Measurements from ENCODE around the gene WDR45.
"Not testable (repeated sequence)": the region's sequence is repeated elsewhere in the genome, so short reads cannot be mapped to it uniquely, and the experiment has no call there.

Gene WDR45
- total RNA-seq = 40.9 to 48.8 (median 46.5) reads per million in 4 experiments

DNA sequence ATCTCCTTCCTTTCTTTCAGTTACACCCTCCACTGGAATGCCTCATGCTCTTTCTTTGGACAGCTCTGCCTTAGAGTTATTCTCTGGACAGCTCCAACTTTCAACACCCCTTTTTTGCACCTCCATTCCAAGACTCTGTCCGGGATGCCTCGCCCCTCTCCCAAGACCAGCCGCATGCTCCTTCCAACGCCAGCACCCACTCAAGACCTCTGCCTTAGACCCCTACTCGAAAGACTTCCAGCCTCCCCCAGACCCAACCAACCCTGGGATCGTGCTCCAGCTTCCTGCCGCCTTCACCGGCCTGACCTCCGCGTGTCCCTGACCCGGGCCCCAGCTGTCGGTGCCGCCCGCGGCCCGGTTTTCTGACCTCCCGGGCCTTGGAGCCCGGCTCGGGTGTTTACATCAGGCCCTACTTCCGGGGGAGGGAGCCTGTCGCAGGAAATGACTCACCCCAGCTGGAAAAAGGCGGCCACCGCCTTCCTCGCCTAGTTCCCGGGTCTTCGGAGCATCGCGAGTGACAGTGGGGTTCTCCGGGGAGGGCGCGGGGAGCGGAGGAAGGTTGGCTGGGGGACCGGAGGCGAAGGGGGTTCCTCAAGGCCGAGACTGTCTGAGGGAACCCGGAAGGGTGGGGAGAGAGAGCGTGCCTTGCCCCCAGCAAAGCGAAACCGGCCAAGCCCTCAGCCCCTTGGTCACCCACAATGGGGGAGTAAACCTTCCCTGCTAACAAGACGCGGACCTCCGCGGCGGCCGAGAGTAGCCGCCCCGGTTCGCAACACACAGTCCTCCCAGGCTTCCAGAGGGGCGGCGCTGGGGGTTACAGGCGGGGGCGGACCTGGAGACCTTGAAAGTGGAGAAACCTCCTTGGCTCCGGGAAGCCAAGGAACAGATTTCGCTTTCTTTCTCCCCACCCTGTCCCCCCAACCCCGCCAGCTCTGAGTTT, at the start of gene WDR45:
WDR45 (minus strand) TSS at position 399 of the 940 bp plus-strand sequence. CDS start 1,792 bp downstream, outside the sequence.
- DNase-seq = peak; percentile 48

DNA sequence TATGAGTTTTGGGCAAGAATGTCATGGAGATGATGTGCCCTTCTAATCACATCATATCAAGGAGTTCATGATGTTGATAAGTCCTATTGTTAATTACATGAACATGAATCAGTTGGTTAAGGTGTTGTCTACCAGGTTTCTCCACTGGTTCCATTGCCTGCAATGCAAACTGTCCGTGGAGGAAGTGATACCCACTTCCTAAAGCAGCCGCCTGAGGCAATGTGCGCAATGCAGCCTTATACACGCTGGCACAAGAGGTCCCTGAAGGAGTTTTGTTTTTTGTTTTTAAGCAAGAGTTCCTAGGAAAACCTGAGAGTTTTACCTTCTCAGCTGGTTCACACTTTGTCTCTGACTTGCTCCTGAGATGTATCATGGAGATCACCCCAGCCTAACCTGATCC, 49.7 kb upstream of the WDR45 start:
- DNase-seq = no peak

DNA sequence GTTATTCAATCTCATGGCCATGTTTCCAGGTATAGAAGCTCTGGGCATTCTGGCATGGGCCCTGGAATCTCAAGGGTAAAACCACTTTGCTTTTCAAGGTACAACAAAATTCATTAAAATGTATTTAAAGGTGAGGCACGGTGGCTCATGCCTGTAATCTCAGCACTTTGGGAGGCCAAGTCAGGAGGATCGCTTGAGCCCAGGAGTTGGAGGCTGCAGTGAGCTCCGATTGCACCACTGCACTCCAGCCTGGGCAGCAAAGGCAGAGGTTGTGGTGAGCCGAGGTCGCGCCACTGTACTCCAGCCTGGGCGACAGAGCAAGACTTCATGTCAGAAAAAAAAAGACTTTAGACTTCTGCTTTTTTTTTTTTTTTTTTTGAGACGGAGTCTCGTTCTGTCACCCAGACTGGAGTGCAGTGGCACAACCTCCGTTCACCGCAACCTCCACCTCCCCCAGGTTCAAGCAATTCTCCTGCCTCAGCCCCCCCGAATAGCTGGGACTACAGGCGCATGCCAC, 48.1 kb upstream of the WDR45 start:
- DNase-seq = not testable (repeated sequence)

DNA sequence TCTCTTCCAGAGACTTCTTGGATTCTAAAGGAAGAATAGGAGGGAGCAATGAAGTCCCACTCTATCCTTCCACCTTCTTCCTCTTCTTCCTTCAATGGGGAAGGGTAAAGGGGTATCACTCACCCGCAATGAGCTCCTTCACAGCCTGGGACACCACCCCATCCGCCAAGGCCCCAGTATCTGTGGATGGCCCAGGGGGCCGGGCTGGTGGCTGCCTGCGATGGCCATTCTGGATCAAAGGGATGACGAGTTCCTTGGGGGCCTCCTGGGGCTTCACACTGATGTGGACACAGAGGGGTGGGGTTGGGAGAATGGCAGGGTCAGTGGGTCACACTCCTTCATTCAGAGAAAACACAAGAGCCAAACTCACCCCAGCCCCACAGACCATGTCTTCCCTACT, 42.8 kb upstream of the WDR45 start:
- no peak for DNase-seq

DNA sequence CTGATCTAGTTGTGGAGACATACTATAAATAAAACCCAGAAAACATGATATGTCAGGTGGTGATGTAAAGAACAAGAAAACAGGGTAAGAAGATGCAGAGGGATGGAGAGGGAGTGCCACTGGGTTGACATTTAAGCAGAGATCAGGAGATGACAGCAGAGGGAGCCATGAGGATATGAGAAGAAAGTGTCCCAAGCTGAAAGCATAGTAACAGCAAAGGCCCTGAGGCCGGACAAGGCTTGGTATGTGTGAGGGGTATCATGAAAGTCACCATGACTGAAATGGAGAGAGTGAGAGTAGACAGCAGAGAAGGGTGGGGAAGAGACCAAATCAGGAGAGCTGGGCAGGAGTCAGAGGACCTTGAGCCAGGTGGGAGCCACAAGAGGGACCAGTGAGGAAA, 40.4 kb upstream of the WDR45 start:
- no peak for DNase-seq

GRCh38 chrX:49117581-49117980, 37.9 kb upstream of the WDR45 start:
- no peak for DNase-seq

GRCh38 chrX:49116716-49117115, 37.0 kb upstream of the WDR45 start:
- DNase-seq = no peak

- DNase-seq = no peak
These were observed 36.4 kb upstream of the WDR45 start for GRCh38 chrX:49116076-49116475.

DNA sequence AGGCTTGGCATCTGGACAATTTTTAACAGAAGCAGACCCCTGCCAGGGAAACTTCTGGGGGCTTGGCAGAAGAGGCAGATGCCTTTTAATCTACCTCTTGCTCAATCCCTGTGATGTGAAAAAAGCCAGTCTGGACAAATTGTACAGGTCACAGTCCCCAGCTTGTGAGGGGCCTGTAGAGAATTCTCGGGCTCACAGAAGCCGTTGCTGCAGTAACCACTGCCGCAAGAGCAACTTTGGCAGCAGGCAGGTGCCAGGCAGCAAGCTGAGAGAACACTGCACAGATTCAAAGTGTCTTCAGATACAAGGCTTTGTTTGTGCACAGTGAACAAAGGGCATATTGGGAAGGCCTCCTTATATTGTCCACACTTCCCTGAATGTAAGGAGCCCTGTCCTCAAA, 32.1 kb upstream of the WDR45 start:
- DNase-seq = no peak

- no peak for DNase-seq
These were observed 30.7 kb upstream of the WDR45 start for GRCh38 chrX:49110417-49110816.

DNA sequence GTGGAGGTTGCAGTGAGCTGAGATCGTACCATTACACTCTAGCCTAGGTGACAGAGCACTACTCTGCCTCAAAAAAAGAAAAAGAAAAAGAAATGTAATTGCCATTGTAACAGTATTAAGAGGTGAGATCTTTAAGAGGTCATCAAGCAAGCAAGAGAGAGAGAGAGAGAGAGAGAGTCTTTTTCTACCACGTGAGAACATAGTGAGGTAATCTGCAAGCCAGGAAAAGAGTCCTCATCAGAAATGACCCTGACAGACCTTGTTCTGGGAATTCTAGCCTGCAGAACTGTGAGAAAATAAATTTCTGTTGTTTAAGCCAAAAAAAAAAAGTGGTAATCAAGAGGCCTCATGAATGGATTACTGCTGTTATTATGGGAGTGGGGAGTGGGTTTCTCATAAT, 29.0 kb upstream of the WDR45 start:
- DNase-seq = no peak

DNA sequence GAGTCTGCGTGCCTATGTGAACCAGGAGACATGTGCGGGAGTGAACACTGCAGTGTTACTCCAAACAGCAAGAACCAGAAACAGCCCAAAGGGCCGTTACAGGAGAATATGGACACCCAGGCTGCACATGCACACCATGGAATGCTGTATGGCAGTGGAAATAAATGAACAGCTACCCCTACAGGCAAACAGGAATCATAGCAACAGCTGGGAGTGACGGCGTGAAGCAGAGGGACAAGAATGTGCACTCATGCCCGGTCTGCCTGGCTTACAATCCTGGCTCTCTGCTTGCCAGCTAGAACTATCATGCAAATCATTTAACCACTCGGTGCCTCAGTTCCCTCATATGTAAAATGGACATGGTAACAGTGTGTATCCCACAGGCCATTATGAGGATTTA, 27.2 kb upstream of the WDR45 start:
- no peak for DNase-seq

DNA sequence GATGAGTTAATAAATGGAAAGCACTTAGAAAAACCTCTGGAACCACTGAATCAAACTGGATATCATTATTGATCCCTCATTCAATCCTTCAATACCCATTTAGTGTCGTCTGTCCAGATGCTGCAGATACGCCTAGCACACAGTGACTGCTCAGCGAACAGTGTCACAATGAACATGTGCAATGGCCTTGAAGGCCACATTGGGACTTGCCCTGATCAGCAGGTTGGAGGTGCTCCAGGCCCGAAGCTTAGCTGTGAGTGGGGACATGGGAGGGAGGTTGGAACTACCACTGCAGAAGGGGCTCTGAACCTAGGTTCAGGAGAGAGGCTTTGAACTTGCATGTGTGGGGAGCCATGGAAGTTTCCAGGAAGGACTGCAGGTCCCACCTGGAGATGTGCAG, 26.6 kb upstream of the WDR45 start:
- DNase-seq = no peak

DNA sequence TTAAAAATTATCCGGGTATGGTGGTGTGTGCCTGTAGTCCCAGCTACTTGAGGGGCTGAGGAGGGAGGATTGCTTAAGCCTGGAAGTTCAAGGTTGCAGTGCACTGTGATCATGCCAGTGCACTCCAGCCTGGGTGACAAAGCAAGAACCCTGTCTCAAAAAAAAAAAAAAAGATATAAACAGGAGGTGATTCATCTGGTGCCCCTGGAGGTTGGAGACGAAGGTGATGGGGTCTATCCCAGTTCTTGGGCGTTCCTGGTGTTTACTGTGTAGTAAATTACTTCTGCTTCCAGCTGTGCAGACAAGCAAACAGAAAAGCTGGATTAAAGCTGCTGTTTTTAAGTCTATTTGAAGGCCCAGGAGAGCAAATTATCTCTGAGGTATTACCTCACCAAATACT, 23.9 kb upstream of the WDR45 start:
- DNase-seq = no peak

- no peak for DNase-seq
These were observed 22.5 kb upstream of the WDR45 start for GRCh38 chrX:49102190-49102589.

GRCh38 chrX:49101629-49101984, 21.9 kb upstream of the WDR45 start:
- no peak for DNase-seq

- DNase-seq = peak; percentile 84
These were observed 21.3 kb upstream of the WDR45 start for GRCh38 chrX:49100704-49101628.

DNA sequence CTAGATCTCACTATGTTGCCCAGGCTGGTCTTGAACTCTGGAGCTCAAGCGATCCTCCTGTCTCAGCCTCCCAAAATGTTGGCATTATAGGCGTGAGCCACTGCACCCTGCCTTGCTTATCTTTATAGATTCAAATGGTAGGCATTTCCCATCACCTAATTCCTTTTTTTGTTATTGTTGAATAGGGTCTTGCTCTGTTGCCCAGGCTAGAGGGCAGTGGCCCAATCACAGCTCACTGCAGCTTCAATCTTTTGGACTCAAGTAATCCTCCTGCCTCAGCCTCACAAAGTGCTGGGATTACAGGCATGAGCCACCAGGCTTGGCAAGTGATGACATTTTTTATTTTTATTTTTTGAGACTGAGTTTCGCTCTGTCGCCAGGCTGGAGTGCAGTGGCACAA, 16.7 kb upstream of the WDR45 start:
- no peak for DNase-seq

GRCh38 chrX:49089553-49089952, 9.9 kb upstream of the WDR45 start:
- DNase-seq = no peak

GRCh38 chrX:49082271-49082871, 2.7 kb upstream of the WDR45 start:
- no peak for DNase-seq

DNA sequence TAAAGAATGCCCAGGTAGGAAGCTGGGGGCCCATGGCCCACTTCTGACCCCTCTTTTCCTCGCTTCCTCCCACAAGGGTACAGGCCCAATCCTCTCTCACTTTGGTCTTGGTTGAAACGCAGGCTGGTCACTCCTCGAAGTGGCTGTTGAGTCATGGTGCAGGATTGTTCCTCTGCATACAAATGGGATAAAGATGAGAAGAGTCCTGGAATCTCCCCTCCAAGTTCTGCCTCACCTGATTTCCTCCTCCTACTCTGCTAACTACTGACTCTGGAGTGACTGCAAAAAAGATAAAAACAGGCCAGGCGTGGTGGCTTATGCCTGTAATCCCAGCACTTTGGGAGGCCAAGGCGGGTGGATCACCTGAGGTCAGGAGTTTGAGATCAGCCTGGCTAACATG, 1.7 kb downstream of the WDR45 start:
- no peak for DNase-seq

DNA sequence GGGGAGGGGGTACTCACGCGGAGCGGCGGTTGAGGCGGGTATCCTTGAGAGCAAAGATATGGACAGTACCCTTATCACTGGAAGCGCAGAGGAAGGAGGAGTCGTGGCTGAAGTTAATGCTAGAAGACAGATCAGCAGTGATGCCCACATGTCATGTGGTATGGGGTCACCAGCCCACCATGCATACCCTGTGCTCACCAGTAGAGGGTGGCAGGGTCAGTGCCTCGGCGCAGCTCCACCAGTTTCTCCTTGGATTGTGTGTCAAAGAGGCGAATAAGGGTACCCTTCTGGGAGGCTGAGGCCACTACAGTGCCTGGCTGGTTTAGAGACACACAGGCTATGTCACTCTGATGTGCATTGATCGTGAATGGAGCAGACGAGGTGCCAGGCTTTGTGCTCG, 4.3 kb downstream of the WDR45 start:
- no peak for DNase-seq
